Measurements from ENCODE around the gene WSB2. TPM values are rescaled to one million over a fixed set of nuclear protein-coding genes. Genes with fewer than 3 reads are reported as not detected.

The WSB2 gene
- polyA plus RNA-seq, 1 donor (not counting 4 experiments of a cell fraction or from before 2014, with no cell fraction given), result 84.0 TPM

GRCh38 chr12:118098401-118098800 lies 37.4 kb upstream of the WSB2 start:
- H3K9me3 ChIP-seq (ENCODE audit: control insufficient read depth, low read depth, low read length), result no peaks in the 10 kb centered on the region
- no peaks in the 10 kb centered on the region for H3K79me2 ChIP-seq (ENCODE audit: control insufficient read depth, insufficient read depth, low read length)
- peaks cover 18% of the 10 kb centered on the region for H3K4me1 ChIP-seq (ENCODE audit: control insufficient read depth, extremely low read depth, insufficient read depth, low read length)
- H3K36me3 ChIP-seq (ENCODE audit: control insufficient read depth in 2 of 2, extremely low read depth in 1 of 2, insufficient read depth in 2 of 2, low read length in 2 of 2), result no peaks in the 10 kb centered on the region
- H3K4me3 ChIP-seq (ENCODE audit: control insufficient read depth in 2 of 3, extremely low read depth in 1 of 3, insufficient read depth in 2 of 3, low read depth in 1 of 3, low read length in 3 of 3), result no peak overlapping the region
- peaks cover 4% of the 10 kb centered on the region for H3K9me1 ChIP-seq (ENCODE audit: control insufficient read depth, extremely low read depth, insufficient read depth, low read length)
- H3K9ac ChIP-seq (ENCODE audit: control insufficient read depth, extremely low read depth, insufficient read depth, low read length), result no peak overlapping the region
- no peak overlapping the region for H3K27ac ChIP-seq (ENCODE audit: control insufficient read depth, insufficient read depth, low read length)
- FAIRE-seq (no peak), DNase-seq (ENCODE audit: low read depth, low spot score) (no peak)
- no peak overlapping the region for H2AFZ ChIP-seq (ENCODE audit: control insufficient read depth, low read length)
- no peaks in the 10 kb centered on the region for H3K27me3 ChIP-seq (ENCODE audit: control insufficient read depth, extremely low read depth, insufficient read depth, low read length)
- dilution Hi-C loops (cut with MboI; ENCODE audit: extremely low pct_ligation_motif_present, low sequenced_read_pairs), result no loop called here
- TF ChIP-seq CTCF (optimal IDR thresholded peaks at IDR 0.05 in 1 of 3, IDR thresholded peaks at IDR 0.05 in 1 of 3, conservative IDR thresholded peaks at IDR 0.05 in 1 of 3; ENCODE audit: extremely low read depth in 1 of 3, insufficient read depth in 2 of 3, low read length in 3 of 3) (no peak), EZH2 (IDR thresholded peaks at IDR 0.05; ENCODE audit: low read length) (no peak)
- H3K4me2 ChIP-seq (ENCODE audit: control insufficient read depth, extremely low read depth, insufficient read depth, low read depth, low read length), result no peak overlapping the region
- no peaks in the 10 kb centered on the region for H4K20me1 ChIP-seq (ENCODE audit: control insufficient read depth, extremely low read depth, insufficient read depth, low read length)

- H4K20me1 ChIP-seq (ENCODE audit: control insufficient read depth, extremely low read depth, insufficient read depth, low read length), result no peaks in the 10 kb centered on the region
- H3K4me2 ChIP-seq (ENCODE audit: control insufficient read depth, extremely low read depth, insufficient read depth, low read depth, low read length), result no peak overlapping the region
- H3K4me1 ChIP-seq (ENCODE audit: control insufficient read depth, extremely low read depth, insufficient read depth, low read length), result peaks cover 8% of the 10 kb centered on the region
- no peaks in the 10 kb centered on the region for H3K9me1 ChIP-seq (ENCODE audit: control insufficient read depth, extremely low read depth, insufficient read depth, low read length)
- H3K79me2 ChIP-seq (ENCODE audit: control insufficient read depth, insufficient read depth, low read length), result no peaks in the 10 kb centered on the region
- H3K4me3 ChIP-seq (ENCODE audit: control insufficient read depth in 2 of 3, extremely low read depth in 1 of 3, insufficient read depth in 2 of 3, low read depth in 1 of 3, low read length in 3 of 3), result no peak overlapping the region
- no peak overlapping the region for H2AFZ ChIP-seq (ENCODE audit: control insufficient read depth, low read length)
- FAIRE-seq (no peak), DNase-seq (ENCODE audit: low read depth, low spot score) (no peak)
- no peak overlapping the region for H3K9ac ChIP-seq (ENCODE audit: control insufficient read depth, extremely low read depth, insufficient read depth, low read length)
- TF ChIP-seq CTCF (optimal IDR thresholded peaks at IDR 0.05 in 1 of 3, IDR thresholded peaks at IDR 0.05 in 1 of 3, conservative IDR thresholded peaks at IDR 0.05 in 1 of 3; ENCODE audit: extremely low read depth in 1 of 3, insufficient read depth in 2 of 3, low read length in 3 of 3) (no peak), EZH2 (IDR thresholded peaks at IDR 0.05; ENCODE audit: low read length) (no peak)
- dilution Hi-C loops (cut with MboI; ENCODE audit: extremely low pct_ligation_motif_present, low sequenced_read_pairs), result no loop called here
- H3K36me3 ChIP-seq (ENCODE audit: control insufficient read depth in 2 of 2, extremely low read depth in 1 of 2, insufficient read depth in 2 of 2, low read length in 2 of 2), result peaks cover 0 to 1% of the 10 kb centered on the region in 2 experiments
- H3K27me3 ChIP-seq (ENCODE audit: control insufficient read depth, extremely low read depth, insufficient read depth, low read length), result no peaks in the 10 kb centered on the region
- H3K27ac ChIP-seq (ENCODE audit: control insufficient read depth, insufficient read depth, low read length), result no peak overlapping the region
- no peaks in the 10 kb centered on the region for H3K9me3 ChIP-seq (ENCODE audit: control insufficient read depth, low read depth, low read length)
Observed at GRCh38 chr12:118094039-118094438, 33.1 kb upstream of the WSB2 start.
